GM03348 (cell line): Measurements from ENCODE around the gene SLAMF1.

ENCODE experiments used
- DNase-seq: peaks from one replicate; pipeline ENCODE4 v3.0.0; 2012; ENCODE audit warnings: low spot score

SLAMF1 gene

GRCh38 chr1:160623227-160623633 is 23.6 kb downstream of the SLAMF1 start:
- no peak for DNase-seq

DNA sequence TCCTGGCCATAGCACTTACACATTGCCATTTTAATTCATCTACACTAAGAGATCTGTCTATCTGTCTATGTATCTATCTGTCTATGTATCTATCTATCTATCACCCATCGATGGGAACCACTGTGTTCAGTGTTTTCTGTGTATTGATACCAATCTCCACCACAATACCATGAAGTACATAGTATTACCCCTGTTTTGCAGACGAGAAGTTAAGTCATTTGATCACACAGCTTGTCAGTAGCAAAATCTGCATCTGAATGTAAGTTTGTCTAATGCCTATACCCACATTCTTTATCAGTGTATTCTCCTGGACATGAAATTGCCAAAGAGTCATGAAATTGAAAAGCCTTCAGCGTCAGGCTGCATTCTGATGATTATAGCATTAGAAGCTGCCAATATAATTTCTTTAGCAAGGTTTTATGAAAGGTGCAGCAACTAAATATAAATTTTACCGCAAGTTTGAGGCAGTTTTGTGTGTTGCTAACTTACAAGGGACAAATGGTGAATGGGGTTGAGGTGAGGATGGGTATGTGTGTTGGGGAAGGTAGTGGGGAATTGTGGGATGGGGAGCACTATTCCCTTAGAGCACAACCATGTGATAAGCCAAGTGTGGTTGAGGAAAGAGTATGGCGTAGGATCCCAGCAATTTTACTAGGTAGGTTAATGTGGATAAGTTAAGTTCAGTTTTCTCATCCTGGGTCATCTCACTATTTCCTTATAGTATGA is 24.2 kb downstream of the SLAMF1 start:
- DNase-seq = no peak

DNA sequence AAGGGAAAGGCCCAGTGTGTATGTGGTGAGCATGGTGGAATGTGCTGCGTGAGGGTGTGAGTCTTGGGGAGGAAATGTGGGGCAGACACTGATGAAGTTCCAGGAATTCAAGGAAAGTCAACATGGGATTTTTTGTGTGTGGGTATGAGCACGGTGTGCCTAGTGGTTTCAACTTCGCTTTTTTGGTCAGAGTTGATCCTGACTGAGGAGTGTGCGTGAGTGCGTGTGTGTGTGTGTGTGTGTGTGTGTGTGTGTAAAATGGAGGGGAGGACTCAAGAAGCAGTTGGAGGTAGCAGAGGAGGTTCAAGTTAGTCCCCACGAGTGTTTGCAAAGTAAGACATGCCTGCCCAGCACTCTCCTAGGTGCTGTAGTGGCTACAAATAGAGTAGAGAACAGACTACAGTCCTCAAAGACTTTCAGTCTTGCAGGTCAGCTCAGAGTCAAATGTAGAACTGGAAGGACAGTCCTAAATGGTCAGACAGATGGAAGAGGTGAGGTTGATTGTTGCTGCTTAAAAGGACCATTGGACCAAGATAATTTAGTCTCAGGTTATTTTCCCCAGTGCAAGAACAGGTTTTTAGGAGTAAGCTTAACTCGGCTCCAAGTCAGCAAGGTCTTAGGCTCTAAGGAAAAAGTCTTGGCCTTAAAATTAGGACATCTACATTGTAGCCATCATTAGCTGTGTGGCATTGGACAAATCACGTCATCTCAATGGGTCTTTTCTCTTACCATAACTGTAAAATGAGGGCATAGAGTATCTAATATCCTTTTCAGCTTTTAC is 25.0 kb downstream of the SLAMF1 start:
- DNase-seq = no peak

- DNase-seq = no peak
These were observed 25.8 kb downstream of the SLAMF1 start for GRCh38 chr1:160620942-160621632.

GRCh38 chr1:160619742-160620277 is 27.0 kb downstream of the SLAMF1 start:
- DNase-seq = no peak

DNA sequence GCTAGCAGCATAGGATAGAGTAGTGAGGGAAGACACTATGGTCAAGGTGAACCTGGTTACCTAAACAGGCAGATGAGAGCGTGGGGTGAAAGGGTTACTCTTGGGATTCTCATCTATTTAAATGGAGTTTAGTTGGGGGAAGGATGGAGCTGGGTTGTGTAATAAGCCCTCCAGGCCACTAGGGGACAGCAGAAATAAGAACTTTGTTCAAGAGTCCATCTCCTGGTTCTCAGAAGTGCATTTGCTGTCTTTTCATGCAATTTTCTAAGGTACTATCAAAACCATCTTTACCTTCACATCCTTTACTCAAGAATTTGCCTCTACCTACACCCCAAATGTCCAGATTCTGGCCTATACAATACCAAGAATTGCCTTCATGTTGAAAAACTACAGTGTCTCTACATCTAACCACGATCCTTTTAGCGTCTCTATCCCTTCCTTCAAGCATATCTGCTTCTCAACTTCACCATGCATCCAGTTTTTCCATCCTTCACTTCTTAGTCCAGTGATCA is 28.0 kb downstream of the SLAMF1 start:
- DNase-seq = no peak

GRCh38 chr1:160618327-160618726 is 28.5 kb downstream of the SLAMF1 start:
- DNase-seq = no peak

DNA sequence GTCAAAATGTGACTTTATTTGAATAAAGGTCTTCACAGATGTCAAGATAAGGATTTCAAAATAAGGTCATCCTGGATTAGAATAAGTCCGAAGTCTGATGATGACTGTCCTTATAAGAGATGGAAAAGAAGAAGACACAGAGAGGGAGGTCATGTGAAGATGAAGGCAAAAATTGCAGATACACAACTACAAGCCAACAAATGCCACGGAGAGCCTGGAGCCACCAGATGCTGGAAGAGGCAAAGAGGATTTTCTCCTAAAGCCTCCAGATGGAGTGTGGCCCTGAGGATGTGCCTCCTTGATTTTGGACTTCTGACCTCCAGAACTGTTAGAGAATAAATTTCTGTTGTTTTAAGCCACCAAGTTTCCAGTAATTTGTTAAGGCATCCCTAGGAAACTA is 31.2 kb downstream of the SLAMF1 start:
- no peak for DNase-seq

GRCh38 chr1:160614410-160614809 is 32.4 kb downstream of the SLAMF1 start:
- no peak for DNase-seq

GRCh38 chr1:160612613-160613218 is 34.1 kb downstream of the SLAMF1 start:
- DNase-seq = no peak

GRCh38 chr1:160610569-160611242 is 36.1 kb downstream of the SLAMF1 start:
- no peak for DNase-seq

GRCh38 chr1:160608941-160609340 is 37.9 kb downstream of the SLAMF1 start:
- no peak for DNase-seq

DNA sequence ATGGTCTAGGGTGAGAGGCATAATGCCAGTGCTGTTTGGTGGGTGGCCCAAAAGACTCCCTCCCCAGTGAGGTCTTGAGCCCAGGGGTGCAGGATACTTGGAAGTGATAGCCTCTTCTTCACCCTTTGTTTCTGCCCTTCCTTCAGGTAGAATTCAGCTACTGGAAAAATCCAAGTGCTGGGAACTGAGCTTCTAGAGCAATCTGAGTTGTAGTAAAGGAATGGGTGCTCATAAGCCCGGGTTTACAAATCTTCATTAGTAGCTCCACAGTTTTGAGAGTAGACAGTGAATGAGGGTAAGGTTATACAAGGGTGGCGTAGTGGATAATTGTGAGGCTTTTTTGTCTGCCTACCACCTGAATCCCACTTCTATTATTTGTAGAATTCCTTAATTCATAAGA is 38.3 kb downstream of the SLAMF1 start:
- no peak for DNase-seq

DNA sequence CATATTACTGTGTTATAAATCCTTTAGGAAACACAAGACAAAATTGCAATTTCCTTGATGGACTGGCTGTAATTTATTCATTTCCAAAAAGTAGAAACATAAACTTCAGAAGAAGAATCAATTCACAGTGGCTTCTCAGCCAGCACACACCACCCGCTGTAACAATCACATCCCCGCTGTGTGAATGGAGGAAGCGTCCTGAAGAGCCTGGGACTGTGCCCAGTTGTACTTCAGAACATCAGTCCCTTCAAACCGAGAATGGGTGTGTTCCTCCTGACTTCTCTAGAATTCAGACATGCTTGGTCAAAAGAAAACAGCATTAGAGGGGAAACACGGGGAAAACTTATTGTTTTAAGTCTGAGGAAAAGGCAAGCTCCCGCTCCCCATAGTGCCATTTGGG is 38.8 kb downstream of the SLAMF1 start:
- no peak for DNase-seq

DNA sequence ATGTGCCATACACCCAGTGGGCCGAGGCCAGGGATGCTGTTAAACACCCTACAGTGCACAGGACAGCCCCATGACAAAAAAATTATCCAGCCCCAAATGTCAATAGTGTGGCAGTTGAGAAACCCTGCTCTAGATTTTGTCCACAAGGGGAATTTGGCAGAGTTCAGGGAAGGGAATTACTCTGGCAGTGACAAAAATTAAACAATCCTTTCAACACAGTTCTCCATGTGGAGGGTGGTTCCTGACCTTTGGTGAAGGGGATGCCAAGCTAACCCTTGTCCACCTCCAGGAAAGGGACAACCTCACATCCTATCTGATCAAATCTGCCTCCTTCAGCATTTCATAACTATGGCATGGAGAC is 39.2 kb downstream of the SLAMF1 start:
- DNase-seq = no peak

DNA sequence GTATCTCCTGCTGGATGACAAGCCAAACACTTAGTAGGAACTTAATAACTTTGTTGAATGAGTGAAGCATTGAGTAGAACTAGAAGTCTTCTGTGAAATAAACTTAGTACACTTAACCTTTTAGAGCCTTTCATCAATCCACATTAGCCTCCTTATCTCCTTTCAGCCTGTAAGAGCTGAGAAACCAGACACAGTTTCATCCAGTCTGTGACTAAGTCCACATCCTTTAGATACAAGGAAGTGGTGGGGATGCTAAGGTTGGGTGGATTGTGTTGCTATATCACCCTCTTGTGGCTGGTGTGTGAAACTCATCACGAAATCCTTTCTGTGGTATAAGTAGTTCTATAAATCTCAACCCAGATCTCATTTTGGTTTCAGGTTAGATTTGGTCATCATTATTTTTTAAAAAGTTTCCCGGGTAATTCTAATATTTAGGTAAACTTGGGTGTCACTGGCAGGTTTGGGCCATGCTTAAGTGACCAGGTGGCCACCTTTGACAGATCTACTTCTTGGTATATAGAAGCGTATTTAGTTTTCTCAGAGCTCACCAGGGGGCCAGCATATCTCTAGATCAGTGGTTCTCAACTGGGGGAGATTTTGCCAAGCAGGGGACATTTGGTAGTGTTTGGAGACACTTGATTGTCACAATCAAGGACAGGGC is 39.7 kb downstream of the SLAMF1 start:
- DNase-seq = peak; percentile 79

- no peak for DNase-seq
These were observed 40.2 kb downstream of the SLAMF1 start for GRCh38 chr1:160606611-160607010.

DNA sequence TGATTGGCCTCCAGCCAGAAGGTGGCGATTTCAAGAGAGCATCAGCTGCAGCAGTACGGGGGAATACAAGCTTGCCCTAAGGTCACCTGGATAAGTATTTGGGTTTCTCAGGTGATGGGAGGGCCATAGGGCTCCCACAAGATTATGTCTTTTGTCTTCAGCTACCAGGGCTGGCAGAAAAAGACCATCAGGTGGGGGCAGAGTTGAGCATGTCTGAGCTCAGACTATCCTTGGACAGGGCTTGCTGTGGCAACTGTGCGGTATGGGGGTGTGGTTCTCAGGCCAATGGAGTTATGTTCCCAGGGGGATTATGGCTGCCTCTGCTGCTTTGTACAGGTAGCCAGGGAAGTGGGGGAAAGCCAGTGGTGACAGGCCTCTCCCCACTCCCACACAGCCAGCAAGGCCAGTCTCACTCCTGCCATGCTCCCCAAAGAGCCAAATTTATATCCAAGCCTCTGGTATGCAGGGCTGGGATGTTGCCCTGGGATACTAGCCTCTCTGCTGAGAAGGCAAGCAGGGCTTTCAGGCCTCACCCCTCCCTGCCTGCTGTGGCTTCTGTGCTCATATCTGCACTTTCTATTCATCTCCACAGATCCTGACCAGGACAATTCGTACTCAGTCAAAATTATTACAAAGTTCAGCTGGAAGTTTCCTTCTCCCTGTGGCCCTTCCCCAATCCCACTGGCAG is 40.9 kb downstream of the SLAMF1 start:
- no peak for DNase-seq

- DNase-seq = no peak
These were observed 41.6 kb downstream of the SLAMF1 start for GRCh38 chr1:160605205-160605604.

DNA sequence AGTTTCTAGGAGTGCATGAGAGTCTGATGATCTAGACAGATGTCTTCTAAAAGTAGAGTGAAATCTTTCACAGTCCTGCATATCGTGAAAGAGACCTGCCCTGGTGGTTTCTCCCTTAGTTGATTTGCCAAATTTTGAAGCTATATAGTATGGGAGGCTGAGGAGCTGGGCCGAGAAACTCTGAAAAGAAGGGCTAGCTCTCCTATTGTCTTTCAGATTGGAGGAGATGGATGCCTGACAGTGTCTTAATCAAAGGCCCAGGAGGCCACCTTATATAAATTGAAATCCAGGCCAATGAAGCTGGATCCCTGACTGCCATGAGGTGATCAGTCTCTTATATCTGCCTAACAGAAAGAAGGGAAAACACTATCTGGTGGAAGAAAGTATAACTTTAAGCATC is 49.1 kb downstream of the SLAMF1 start:
- DNase-seq = no peak
